LNCaP clone FGC (cell line): ENCODE measurements around the gene WASF3.

Experiments
- DNase-seq: peaks from one replicate; pipeline ENCODE4 v3.0.0-alpha.2; 2011; ENCODE audit warnings: low read depth
- H3K4me3 ChIP-seq: 2 replicates; pipeline ENCODE4 v1.5.1; 2011; ENCODE audit warnings: mild to moderate bottlenecking, low read depth, low read length, control low read depth
- TF ChIP-seq, protein P1 (sequence below): IDR thresholded peaks from 2 replicates; pipeline ENCODE4 v1.5.1; 2012; ENCODE audit warnings: mild to moderate bottlenecking; ENCODE audit not compliant: control insufficient read depth, insufficient read depth; ENCODE audit errors: extremely low read depth

The WASF3 gene

DNA sequence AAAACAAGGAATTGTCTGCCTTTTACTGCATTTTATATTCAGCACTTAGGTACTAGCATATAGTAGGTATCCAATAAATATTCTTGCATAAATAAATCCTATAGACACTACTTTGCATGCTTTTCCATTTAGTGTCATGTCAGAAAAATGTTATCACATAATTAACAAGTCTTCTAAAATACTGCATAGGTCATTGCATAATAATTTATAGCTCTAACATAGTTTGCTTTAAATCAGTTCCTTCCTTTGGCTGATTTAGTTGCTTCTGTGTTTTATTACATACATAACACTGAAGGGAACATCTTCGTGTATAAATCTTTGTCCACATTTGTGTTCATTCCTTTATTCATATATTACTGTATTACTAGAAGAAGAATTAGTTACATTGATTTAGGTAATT is 36.2 kb downstream of the WASF3 start:
- DNase-seq, result no peak
- H3K4me3 ChIP-seq, result no peak overlapping the region
- TF ChIP-seq, protein P1, sequence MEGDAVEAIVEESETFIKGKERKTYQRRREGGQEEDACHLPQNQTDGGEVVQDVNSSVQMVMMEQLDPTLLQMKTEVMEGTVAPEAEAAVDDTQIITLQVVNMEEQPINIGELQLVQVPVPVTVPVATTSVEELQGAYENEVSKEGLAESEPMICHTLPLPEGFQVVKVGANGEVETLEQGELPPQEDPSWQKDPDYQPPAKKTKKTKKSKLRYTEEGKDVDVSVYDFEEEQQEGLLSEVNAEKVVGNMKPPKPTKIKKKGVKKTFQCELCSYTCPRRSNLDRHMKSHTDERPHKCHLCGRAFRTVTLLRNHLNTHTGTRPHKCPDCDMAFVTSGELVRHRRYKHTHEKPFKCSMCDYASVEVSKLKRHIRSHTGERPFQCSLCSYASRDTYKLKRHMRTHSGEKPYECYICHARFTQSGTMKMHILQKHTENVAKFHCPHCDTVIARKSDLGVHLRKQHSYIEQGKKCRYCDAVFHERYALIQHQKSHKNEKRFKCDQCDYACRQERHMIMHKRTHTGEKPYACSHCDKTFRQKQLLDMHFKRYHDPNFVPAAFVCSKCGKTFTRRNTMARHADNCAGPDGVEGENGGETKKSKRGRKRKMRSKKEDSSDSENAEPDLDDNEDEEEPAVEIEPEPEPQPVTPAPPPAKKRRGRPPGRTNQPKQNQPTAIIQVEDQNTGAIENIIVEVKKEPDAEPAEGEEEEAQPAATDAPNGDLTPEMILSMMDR, result no peak

DNA sequence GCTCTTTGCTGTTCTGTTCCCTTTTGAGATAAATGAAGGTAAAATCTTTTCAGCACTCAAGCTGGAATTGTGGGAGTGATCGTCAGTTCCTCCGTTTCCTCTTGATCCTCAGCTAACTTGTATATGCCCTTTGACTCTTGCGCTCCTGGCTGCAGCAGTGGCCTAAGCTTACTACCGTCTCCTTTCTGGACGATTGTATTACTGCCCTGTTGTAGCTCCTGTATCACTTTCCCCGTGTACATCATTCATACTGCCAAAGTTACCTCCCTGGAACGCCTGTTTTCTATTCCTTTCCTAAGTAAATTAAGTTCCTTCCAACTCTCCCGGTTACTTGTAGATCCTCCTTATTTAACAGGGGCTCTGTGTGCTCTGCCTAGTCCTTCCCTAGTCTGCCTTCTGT is 36.9 kb downstream of the WASF3 start:
- no peak for DNase-seq
- TF ChIP-seq, protein P1, result no peak
- no peak overlapping the region for H3K4me3 ChIP-seq

DNA sequence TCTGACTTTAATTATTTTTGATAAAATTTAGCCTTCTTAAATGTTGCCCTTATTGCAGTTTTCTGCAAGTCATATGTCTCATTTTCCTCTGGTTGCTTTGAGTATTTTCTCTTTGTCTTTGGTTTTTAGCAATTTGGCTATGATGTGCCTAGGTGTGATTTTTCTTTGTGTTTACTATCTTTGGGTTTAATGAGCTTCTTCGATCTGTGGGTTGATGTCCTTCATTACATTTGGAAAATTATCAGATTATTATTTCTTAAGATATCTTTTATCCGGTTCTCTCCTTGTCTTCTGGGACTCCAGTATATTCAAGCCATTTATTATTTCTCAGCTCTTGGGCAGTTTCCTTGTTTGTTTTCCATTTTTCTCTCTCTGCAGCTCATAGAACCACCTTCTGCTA is 39.0 kb downstream of the WASF3 start:
- no peak for DNase-seq
- H3K4me3 ChIP-seq, result no peak overlapping the region
- TF ChIP-seq, protein P1, result no peak

DNA sequence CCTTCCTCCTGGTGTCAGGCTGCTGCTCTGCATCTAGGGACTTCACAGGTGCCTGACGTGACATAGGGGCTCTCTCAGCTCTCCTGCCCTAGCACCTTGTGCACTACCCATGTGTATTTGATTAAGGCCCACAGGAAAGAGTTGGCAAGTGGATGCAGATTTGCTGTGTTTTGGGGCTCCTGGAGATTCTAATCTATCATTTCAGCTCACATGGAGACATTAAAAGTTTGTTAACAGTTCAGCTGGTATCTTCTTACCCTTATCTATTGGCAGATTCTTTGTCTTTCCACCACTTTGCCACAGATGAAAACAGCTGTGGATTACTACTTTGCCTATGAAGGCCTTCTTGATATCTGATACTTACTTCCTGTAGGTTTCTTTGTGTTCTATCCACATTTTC is 41.9 kb downstream of the WASF3 start:
- no peak for DNase-seq
- no peak overlapping the region for H3K4me3 ChIP-seq
- TF ChIP-seq, protein P1, result no peak

DNA sequence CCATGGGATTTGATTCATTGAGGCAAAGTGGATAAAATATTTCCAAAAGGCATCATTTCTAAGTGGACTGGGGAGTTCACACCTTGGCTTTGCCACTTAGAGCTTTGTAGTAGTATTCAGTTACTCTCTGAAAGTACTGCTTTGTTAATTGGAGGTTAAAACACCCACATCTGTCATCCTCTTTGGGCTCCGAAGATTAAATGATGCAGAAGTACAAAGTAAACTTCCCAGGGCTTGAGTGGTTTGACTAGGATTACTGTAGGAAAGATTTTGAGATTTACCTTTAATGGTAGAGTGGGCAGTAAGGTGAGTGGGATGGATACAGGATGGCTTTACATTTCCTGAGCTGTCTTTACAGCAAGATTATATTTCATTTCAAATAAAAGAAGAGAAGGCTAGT is 42.4 kb downstream of the WASF3 start:
- DNase-seq, result no peak
- TF ChIP-seq, protein P1, result no peak
- no peak overlapping the region for H3K4me3 ChIP-seq

DNA sequence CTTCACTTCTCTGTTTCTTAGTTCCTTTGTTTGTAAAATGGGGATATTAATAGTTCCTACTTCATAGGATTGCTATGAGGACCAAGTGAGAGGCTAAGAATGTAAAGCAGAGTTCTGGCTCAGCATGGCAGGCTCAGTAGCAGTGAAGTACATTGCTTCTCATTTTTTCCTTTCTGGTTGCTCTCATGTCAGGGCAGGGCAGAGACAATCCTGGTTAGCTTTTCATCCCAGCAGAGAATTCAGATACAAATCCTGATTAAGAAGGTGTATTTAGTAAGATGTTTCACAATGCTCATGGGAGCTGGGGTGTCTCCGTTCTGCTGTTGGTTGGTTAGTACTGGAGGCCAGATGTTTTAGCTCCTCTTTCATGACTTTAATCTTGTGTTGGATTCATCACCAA is 42.9 kb downstream of the WASF3 start:
- H3K4me3 ChIP-seq, result no peak overlapping the region
- no peak for DNase-seq
- TF ChIP-seq, protein P1, result no peak

DNA sequence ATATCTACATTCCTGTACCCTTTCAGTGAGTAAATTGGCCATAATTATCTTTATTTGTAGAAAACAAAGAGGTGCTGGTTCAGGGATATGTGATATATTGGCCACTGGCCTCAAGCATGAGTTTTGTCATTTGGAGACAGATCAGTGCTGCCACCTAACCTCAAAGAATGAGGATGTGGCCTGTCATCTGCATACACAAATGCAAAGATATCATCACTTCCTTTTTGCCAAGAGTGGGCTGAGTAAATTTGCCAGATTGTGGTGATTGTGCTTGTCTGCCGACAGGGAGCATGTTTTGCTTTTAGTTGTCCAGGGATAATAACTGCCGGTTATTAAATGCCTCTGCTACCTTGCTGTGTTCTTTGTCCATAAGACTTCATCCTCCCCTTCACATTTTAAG is 44.2 kb downstream of the WASF3 start:
- DNase-seq, result no peak
- TF ChIP-seq, protein P1, result peak; percentile 43
- H3K4me3 ChIP-seq, result no peak overlapping the region
